Lower lobe of right lung (tissue), 2 donors: Measurements from ENCODE around the gene TSPEAR. TPM values are rescaled to one million over a fixed set of nuclear protein-coding genes. Genes with fewer than 3 reads are reported as not detected.
"Not testable (repeated sequence)": the region's sequence is repeated elsewhere in the genome, so short reads cannot be mapped to it uniquely, and the experiment has no call there.

ENCODE experiments used
- ATAC-seq, 2 donors: fragments of 200-7000 bp; cut with Tn5 transposase; one replicate each; pipeline ENCODE4 v1.9.1; 2020 to 2022; ENCODE audit warnings: mild to moderate bottlenecking in 2 of 2, moderate library complexity in 2 of 2
- DNase-seq: peaks from one replicate; pipeline ENCODE4 v3.0.0-alpha.2; 2020
- H3K27ac ChIP-seq: fragments of 200-600 bp; one replicate; pipeline ENCODE4 v1.8.0; 2022
- H3K27me3 ChIP-seq: fragments of 200-600 bp; one replicate; pipeline ENCODE4 v1.8.0; 2022; ENCODE audit warnings: low read depth
- H3K36me3 ChIP-seq: fragments of 200-600 bp; one replicate; pipeline ENCODE4 v1.8.0; 2022; ENCODE audit warnings: mild to moderate bottlenecking
- H3K4me1 ChIP-seq: fragments of 200-600 bp; one replicate; pipeline ENCODE4 v1.8.0; 2022
- H3K4me3 ChIP-seq: fragments of 200-600 bp; one replicate; pipeline ENCODE4 v1.8.0; 2022; ENCODE audit warnings: mild to moderate bottlenecking
- H3K9me3 ChIP-seq: fragments of 200-600 bp; one replicate; pipeline ENCODE4 v1.8.0; 2022
- intact Hi-C: fragments of 100-400 bp; cut with DNase I; formaldehyde crosslinking; loops from one replicate; pipeline ENCODE4 v1.11.0; 2022
- total RNA-seq: library from RNA; stranded (reverse); fragmentation: NEBNext Ultra II Directional; extraction: Animal tissue kit (Norgen Biotek cat#: 25700); gene quantifications from one replicate; pipeline ENCODE4 v1.2.1, GENCODE V29; 2021
- TF ChIP-seq, protein P1 (sequence below): fragments of 200-600 bp; IDR thresholded peaks from one replicate; pipeline ENCODE4 v1.8.0; 2022; ENCODE audit warnings: antibody characterized with exemption, mild to moderate bottlenecking
- donor health status: DM: no; HTN: yes; CAD: no; lungs with severe emphysema.

TSPEAR gene
- total RNA-seq, 1 donor from 2014 or later: 0.27 TPM

DNA sequence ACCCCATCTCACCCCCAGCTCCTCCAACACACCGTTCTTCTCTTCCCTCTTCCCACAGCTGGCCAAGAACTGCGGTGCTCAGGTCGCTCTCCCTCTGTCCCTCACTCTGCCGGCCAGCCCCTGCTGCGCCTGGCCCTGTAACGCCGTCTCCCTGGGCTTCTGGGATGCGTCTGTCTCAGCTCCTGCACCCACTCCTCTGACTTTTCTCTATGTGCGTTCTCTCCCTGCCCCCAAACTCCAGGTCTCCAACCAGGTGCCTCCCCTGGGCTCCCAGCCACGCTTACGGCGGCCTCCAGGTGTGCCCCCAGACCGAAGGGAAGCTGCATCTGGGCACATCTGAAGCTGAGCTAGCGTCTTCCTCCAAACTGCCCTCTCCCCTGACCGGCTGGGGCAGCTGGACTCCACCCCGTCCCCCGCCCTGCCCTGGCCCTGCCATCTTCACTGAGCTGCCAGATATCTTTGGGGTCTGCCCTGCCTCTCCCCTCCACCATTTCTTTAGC is 11.8 kb downstream of the TSPEAR start:
- H3K9me3 ChIP-seq: no peaks in the 10 kb centered on the region
- peaks cover 63% of the 10 kb centered on the region for H3K27me3 ChIP-seq
- no peak for DNase-seq
- H3K4me1 ChIP-seq: no peaks in the 10 kb centered on the region
- no peaks in the 10 kb centered on the region for H3K36me3 ChIP-seq
- H3K4me3 ChIP-seq: no peak overlapping the region
- ATAC-seq: no peak
- no peak overlapping the region for H3K27ac ChIP-seq
- intact Hi-C loops: no loop called here
- TF ChIP-seq, protein P1, sequence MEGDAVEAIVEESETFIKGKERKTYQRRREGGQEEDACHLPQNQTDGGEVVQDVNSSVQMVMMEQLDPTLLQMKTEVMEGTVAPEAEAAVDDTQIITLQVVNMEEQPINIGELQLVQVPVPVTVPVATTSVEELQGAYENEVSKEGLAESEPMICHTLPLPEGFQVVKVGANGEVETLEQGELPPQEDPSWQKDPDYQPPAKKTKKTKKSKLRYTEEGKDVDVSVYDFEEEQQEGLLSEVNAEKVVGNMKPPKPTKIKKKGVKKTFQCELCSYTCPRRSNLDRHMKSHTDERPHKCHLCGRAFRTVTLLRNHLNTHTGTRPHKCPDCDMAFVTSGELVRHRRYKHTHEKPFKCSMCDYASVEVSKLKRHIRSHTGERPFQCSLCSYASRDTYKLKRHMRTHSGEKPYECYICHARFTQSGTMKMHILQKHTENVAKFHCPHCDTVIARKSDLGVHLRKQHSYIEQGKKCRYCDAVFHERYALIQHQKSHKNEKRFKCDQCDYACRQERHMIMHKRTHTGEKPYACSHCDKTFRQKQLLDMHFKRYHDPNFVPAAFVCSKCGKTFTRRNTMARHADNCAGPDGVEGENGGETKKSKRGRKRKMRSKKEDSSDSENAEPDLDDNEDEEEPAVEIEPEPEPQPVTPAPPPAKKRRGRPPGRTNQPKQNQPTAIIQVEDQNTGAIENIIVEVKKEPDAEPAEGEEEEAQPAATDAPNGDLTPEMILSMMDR: no peak

DNA sequence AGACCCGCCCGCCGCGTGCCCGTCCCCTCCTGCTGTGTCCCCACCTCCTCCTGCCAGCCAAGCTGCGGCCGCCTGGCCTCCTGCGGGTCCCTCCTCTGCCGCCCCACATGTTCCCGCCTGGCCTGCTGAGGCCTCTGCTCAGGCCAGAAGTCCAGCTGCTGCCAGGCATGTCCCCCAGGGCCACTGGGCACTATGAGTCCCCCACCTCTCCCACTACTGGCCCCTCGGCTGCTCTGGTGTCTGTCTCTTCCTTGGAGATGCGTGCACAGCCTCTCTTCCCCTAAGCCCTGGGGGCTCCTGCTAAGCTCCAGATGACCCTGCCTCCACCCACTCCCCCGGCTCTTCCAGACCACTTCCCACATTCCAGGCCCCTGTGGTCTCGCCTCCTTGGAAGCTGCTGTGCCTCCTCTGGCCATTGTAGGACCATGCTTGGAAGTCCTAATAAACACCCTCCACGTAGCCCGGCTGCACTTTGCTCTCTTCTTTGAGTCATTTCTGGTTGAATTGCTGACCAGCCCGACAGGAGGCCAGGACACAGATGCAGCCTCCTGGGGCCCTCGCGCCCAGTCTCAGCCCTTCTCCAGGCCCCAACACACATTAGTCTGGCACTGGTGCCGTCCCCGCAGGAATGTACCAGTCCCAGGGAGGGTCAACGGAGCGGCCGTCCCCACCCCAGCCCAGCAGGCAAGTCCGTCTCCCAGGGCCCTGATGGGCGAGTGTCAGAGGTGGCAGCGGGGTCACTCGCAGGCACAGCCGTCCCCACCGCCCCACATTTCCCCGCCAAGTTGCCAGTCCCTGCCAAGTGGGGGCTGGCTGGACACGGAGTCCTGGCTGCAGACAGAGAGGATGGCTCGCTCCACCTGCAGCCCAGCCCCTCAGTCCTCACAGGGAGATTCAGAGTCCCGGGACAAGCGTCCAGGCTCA is 13.3 kb downstream of the TSPEAR start:
- Histone ChIP-seq H3K27ac (no peak overlapping the region), H3K4me1 (no peaks in the 10 kb centered on the region), H3K27me3 (peaks cover 50% of the 10 kb centered on the region), H3K9me3 (peaks cover 12% of the 10 kb centered on the region), H3K4me3 (no peak overlapping the region), H3K36me3 (no peaks in the 10 kb centered on the region)
- ATAC-seq (no peak), DNase-seq (no peak)
- TF ChIP-seq, protein P1: no peak
- intact Hi-C loops: no loop called here

DNA sequence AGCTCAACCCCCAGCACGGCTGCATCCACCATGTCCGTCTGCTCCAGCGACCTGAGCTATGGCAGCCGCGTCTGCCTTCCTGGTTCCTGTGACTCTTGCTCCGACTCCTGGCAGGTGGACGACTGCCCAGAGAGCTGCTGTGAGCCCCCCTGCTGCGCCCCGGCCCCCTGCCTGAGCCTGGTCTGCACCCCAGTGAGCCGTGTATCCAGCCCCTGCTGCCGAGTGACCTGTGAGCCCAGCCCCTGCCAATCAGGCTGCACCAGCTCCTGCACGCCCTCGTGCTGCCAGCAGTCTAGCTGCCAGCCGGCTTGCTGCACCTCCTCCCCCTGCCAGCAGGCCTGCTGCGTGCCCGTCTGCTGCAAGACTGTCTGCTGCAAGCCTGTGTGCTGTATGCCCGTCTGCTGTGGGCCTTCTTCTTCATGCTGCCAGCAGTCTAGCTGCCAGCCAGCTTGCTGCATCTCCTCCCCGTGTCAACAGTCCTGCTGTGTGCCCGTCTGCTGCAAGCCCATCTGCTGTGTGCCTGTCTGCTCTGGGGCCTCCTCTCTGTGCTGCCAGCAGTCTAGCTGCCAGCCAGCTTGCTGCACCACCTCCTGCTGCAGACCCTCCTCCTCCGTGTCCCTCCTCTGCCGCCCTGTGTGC is 14.1 kb downstream of the TSPEAR start, which contains the start of gene KRTAP10-12:
Gene KRTAP10-12, plus strand, starts transcription at position 1 of the 639 bp plus-strand sequence. Its CDS starts 30 bp downstream, at position 31.
- H3K4me3 ChIP-seq, ATAC-seq, H3K4me1 ChIP-seq, DNase-seq, H3K36me3 ChIP-seq, H3K27ac ChIP-seq, intact Hi-C loops: not testable (repeated sequence)
- peaks cover 20% of the 10 kb centered on the region for H3K9me3 ChIP-seq
- peaks cover 45% of the 10 kb centered on the region for H3K27me3 ChIP-seq

DNA sequence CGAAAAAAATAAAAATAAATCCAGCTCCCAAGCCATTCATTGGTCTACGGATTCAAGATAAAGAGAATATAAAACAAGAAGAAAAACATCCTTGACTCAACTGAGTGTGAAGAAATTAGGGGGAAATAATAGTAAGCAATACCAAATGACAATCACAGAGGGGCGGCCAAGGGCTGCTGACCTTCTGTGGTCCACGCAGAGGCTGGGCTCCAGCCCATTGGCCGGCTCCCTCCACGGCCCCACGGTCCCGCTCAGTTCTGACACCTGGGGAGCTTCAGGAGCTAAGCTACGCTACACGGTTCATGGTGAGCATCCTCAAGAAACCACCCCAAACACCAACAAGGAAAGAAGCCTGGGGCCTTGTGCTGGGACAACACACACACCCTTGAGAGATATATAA is 14.8 kb downstream of the TSPEAR start:
- Histone ChIP-seq H3K36me3 (no peaks in the 10 kb centered on the region), H3K27me3 (peaks cover 38% of the 10 kb centered on the region), H3K9me3 (peaks cover 23% of the 10 kb centered on the region), H3K4me3 (no peak overlapping the region), H3K27ac (no peak overlapping the region), H3K4me1 (no peaks in the 10 kb centered on the region)
- intact Hi-C loops: no loop called here
- TF ChIP-seq, protein P1: no peak
- no peak for DNase-seq
- no peak for ATAC-seq

DNA sequence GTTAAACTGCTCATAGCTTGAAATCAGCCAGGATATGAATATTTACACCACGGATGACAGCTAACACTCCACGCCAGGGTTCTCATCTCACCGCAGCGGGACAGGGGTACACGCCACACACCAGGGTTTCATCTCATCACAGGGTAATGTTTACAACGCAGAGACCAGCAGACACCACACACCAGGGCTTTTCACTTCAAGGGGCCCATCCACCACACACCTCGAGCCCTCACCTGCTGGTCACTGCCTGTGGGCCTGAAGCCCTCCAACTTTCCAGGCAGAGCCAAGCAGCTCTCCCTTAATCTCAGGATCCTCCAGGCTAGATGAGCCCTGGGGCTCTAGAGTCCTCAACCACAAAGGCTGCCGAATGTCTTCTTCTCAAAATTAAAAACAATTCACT is 15.7 kb downstream of the TSPEAR start:
- no peak for DNase-seq
- H3K4me1 ChIP-seq: no peaks in the 10 kb centered on the region
- no peaks in the 10 kb centered on the region for H3K36me3 ChIP-seq
- no peak overlapping the region for H3K27ac ChIP-seq
- peaks cover 30% of the 10 kb centered on the region for H3K27me3 ChIP-seq
- peaks cover 23% of the 10 kb centered on the region for H3K9me3 ChIP-seq
- TF ChIP-seq, protein P1: no peak
- ATAC-seq: no peak
- intact Hi-C loops: no loop called here
- no peak overlapping the region for H3K4me3 ChIP-seq
